DMS153 (cell line): ENCODE data around the gene PAPSS1.
"Not testable (repeated sequence)": the region's sequence is repeated elsewhere in the genome, so short reads cannot be mapped to it uniquely, and the experiment has no call there.

Source experiments
- DNase-seq: peaks from one replicate; lab custom pipeline; 2025; lab: John Stamatoyannopoulos, UW

The PAPSS1 gene

DNA sequence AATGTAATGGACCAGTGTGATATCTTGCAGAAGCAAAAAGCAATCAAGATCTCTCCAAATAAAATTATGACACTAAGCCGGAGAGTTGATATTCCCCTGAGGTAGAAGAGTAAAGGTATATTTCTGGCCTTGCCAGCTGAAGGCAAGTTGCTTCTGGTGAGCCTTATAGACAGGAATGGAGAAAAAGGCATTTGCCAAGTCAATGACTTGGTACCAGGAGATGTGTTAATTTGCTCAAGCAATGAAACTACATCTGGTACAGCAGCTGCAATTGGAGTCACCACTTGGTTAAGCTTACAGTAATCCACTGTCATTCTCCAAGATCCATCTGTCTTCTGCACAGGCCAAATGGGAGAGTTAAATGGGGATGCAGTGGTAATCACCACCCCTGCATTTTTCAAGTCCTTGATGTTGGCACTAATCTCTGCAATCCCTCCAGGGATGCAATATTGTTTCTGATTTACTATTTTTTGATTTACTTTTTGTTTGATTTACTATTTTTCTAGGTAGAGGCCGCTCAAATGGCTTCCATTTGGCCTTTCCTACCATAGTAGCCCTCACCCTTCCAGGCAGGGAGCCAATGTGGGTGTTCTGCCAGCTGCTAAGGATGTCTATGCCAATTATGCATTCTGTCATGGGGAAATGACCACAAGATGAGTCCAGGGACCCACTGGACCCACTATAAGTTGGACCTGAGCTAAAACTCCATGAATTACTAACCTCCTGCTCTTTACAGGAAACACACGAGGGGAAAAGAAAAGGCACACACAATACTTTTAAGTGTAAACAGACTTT lies 6.3 kb upstream of the PAPSS1 start:
- DNase-seq, result not testable (repeated sequence)

DNA sequence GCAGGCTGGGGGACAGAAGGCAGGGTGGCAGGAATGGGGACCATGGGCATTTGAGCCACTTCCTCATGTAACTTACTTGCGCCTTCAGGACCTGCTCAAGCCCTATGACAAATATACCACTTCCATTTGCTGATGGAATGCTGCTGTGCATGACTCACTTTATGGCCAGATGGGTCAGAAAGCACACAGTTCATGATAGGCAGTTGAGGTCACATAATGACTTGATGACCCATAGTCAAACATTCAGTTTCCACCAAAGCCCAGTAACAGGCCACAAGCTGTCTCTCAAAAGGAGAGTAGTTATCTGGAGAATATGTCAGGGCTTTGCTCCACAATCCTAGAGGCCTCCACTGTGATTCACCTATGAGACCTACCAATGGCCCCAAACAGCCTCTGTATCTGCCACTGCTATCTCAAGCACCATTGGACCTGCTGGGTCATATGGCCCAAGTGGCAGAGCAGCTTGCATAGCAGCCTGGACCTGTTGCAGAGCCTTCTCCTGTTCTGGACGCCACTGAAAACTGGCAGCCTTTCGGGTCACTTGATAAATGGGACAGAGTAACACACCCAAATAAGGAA lies 5.3 kb upstream of the PAPSS1 start:
- DNase-seq, result no peak

DNA sequence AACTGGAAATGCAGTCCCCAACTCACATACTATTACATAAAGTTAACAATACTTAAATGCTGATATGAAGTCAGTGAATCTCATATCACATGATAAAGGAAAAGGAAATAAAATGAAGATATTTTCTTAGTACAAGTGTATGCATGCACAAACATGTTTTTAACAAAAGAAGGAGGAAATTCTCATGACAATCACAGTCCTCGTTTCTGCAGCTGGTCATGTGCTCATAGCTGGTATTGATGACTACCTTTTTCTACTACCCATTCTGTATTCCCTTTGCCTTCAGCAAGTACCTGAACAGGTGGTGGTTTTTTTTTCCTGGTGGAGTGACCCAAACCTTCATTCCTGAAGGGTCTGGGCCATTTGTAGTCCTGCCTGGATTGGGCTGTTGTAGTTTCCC lies 3.3 kb upstream of the PAPSS1 start:
- DNase-seq, result not testable (repeated sequence)

DNA sequence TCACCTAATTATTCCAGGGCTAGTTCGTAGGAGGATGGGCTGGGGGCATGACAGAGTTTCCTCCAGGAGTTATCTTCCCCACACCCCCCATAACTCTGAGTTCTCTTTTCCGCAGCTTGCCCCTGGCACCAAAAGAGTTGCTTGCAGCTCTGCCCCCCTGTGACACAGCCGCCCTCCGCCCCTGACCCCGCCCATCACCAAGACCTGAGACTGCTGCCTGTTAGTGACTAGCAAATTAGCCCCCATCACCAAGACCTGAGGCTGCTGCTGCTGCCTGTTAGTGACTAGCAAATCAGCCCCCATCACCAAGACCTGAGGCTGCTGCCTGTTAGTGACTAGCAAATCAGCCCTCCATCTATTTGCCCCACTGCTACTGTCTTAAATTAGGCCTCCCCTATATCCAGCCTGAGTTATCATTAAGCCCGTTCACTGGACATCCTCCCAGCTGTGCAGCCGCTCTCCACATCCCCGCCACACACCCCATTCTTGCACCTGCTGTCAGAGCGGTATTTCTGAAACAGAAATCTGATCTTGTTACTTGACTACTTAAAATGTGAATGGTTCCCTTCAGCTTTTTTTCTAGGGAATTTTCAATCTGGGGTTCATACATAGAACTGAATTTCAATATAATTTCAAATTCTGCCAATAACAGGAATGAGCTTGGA lies 1.5 kb upstream of the PAPSS1 start:
- DNase-seq, result no peak

DNA sequence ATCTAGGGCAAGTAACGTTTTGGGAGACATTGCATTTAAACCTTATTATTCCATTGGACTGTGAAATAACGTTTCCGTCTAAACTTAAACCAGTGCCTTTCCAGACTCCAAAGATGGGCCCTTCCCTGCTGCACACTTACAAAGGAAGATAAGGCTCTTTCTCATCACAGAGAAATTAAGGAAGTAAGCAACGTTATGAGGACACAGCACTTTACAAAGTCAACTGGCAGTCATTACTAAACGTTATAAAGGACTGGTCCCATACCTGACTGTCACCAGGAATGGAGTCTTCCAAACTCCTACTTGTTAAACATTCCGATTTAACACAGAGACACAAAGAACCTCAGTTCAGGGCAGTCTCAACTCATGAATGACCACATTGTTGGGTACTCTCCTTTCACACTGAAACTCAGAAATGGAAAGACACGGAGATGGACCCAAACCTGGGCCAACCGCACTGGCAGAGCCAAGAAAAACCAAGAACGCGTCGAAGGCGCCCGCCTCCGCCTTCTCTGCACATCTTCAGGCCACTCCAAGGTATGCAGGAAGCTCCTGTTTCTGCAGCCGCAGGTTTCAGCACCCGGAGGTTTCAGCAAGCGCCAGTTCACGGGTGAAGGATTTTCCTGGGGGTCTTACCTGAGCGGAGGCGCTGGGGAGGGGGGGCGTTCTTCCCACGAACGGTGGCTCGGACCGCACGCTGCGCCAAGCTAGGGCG lies 670 bp downstream of the PAPSS1 start:
- DNase-seq, result no peak

DNA sequence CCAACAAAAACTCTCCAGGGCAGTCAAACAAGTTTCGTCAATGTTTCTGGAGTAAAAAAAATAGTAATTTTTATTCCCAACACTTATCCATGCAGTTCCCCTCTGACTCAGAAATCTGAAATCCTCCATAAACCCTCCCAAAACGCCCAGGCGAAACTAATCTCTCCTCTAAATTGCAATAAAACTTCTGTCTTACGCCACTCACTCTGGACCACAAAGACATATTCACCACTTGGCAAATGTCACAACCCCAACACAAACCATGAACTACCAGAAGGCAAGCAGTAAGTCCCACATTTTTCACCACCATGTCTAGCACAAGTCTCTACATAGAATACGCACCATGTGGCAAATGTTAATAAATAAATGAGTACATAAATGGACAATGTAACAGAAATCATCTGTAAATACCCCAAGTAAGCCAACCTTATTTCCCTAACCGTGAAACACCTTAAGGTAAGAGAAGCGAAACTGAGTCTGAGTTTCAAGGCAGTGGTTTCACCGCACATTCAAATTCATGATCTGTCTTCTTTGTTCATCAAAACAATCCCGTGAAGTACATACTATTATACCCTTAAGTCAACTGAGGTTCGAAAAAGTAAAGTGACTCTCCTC lies 1.6 kb downstream of the PAPSS1 start:
- no peak for DNase-seq

DNA sequence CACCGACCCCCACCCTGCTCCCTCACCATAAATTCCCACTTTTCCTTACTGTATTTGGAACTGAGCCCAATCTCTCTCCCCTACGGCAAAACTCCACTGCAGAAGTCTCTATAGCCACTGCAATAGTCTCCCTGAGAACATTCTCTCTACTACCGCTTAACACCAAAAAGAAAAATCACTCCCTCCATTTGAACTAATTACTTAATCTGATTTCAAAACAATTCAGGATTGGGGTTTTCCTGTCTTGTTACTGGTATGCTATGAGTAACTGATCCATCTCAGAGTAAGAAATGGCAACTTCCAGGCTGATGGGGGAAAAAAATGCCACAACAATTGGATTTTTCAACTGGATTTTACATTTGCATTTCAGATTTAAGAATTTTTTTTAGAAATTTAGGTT lies 5.8 kb downstream of the PAPSS1 start:
- DNase-seq, result no peak

DNA sequence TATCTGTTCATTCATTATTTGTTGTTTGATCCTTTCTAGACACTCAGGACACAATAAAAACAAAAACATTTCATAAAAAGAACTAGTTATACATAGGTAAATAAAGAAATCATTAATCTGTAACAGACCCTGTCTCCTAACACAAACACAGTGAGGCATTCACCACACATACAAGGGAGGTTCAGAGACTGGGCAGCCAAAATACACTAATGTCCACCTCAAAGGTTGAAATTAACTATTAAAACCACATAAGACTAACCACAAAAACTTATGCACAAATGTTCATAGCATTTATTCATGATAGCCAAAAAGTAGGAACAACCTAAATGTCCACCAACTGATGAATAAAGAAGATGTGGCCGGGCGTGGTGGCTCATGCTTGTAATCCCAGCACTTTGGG lies 7.8 kb downstream of the PAPSS1 start:
- DNase-seq, result no peak

DNA sequence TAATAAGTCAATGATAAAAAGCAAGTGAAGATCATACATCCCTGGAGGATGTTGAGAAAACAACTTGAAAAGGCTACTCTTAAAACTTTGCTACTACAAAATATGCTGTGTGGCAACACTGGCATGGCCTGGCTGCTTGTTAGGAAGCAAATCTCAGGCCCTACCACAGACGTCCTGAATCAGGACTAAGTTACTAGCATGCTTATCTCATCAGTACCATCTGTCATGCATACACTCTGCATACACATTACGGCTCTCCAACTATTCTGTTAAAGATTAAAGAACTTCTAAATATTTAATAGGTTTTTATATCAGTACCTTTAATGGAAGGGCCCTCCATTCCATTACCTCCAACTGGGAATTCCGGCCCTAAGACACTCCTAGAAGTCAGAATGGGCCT lies 8.2 kb downstream of the PAPSS1 start:
- no peak for DNase-seq

DNA sequence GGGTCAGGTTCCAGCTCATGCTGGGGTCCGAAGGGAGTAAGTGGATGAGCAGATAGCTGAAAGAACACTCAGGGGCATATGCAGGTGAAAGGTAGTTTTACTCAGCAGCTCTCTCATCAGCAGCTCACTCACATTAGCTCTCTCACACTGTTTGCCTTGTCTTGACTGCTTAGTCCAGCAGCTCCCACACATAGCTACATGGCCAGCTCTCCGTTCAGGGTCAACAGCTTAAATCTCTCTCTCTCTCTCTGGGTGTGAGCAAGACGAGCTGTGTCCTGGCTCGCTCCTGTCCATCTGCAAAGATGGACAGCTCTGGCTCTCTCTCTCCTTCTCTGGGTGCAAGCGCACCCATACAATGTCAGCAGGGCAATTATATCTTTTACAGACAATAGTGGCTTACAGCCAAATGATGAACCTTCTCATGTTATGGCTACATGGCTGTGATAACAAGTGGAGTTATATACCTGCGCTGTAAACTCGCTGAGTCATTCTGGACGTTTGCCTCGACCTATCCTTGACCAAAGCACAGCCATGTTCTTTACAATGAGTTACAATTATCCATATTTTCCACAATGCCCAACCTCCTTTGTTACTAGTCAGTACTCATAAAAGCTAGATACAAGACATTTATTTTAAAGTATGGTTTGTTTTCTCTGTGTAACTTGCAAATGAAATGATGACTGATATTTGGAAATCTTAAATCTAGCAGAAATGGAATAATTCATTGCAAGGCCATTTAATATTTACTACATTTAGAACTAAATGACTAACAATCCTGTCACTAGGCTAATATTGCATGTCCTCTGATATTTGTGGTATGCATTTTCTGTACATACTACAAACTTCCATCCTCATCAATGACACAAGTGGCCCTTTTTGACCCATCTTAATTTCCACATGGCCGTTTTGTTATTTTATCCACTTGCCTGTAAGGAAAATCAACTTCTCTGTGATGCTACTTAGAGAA lies 9.3 kb downstream of the PAPSS1 start:
- no peak for DNase-seq

DNA sequence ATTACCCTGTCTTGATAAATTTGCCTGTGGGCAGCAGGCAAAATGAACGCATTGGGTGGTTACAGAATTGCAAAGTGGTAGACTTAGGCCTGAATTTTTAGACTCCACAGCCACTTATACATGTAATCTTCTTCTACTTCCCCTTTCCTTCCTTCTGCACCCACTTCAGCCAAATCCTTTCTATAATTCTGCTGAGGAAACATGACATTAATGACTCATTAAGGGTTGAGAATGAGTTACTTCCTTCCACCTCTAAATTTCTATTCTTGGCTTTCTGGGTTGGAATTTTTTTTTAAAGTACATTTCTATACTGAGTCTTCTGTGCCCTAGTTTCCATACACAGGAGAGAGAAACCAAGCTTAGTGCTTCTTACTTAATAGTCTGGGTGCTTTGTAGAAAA lies 10.1 kb downstream of the PAPSS1 start:
- DNase-seq, result no peak

DNA sequence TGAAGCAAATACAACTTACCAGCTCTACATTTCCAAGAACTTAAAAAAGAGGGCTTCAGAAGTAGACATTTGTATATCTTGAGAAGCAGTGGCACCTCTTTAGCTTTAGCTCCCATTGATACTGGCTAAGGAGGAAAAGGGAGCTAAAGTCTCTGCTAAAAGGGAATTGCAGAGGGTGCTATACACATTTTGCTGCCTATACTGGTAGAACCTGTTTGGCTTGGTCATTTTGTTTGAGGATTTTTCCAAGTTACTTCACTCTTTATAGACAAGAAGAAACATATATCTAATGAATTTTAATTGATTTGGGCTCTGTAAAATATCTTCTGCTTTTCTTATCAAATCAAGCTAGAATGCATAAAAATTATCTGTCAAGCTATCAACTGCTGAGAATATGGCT lies 11.8 kb downstream of the PAPSS1 start:
- DNase-seq, result no peak

DNA sequence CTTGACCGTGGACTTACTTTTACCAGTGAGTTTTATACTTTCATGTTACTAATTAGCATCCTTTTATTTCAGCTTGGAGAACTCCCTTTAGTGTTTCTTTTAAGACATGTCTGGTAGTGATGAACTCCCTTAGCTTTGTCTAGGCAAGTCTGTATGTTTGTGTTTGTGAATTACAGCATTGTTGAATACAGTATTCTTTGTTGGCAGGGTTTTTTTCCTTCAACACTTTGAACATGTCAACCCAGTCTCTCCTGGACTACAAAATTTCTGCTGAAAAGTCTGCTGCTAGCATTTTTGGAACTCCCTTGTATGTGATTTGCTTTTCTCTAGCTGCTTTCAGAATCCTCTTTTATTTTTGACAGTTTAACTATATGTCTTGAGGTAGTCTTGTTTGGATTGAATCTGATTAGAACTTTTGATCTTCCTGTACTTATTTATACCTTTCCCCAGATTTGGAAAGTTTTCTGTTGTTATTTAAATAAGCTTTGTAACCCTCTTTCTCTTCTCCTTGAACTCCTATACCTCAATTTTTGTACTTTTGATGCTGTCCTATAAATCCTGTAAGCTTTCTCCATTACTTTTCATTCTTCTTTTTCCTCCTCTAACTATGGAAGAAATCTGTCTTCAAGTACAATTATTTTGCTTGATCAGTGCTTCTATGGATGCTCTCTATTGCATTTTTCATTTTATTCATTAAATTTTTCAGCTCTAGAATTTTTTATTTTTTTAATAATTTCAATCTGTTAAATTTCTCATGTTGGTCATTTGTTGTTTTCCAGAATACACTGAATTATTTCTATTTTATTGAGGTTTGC lies 14.1 kb downstream of the PAPSS1 start:
- DNase-seq, result no peak

DNA sequence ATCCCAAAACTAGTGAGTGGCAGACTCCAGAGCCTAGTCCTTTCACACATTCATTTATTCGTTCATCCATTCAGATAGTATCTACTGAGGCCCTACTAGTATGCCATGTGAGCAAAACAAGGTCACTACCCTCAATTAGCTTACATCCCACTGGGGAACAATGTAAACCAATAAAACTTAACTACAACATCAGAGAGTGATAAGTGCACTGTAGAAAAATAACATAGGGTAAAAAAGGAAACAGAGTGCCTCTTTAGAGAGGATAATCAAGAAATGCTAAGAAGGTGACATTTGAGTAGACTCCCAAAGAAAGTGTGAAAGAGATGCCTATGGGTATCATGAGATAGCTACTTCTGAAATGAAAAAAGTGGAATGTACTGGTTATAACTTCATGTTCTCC lies 18.5 kb downstream of the PAPSS1 start:
- no peak for DNase-seq

DNA sequence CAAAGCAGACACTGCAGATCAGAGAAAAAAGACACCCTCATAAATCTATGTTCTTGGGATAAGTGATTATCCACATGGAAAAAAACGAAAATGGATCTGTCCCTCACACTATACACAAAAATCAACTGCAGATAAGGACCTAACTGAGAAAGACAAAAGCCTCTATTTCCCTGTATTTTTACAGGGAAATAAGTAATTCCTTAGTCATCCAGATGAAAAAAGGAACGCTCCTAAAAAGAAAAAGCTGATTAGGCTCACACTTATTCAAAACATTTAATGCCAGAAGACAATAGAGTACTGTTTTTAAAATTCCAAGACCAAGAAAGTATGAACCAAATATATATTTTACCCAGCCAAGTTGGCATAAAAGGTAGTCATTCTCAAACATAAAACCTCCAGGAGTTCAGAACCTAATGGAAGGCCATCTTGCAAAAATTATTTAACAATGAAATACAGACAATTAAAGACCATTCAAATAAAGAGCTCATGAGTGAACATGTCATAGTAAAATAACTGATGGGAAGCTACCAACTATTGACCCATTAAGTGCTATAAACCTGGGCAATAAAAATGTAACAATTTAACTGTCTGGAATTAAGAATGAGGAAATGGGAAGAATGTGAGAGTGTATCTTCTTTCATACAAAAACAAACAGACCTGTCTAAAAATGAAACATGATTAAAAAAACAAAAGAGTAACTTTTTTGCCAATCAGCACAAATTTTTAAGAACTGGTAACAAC lies 20.4 kb downstream of the PAPSS1 start:
- DNase-seq, result no peak

DNA sequence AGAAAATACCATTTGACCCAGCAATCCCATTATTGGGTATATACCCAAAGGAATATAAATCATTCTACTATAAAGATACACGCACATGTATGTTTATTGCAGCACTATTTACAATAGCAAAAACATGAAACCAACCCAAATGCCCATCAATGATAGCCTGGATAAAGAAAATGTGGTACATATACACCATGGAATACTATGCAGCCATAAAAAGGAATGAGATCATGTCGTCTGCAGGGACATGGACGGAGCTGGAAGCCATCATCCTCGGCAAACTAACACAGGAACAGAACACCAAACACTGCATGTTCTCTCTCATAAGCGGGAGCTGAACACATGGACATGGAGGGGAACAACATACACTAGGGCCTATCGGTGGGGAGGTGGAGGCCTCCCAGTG lies 23.8 kb downstream of the PAPSS1 start:
- not testable (repeated sequence) for DNase-seq

DNA sequence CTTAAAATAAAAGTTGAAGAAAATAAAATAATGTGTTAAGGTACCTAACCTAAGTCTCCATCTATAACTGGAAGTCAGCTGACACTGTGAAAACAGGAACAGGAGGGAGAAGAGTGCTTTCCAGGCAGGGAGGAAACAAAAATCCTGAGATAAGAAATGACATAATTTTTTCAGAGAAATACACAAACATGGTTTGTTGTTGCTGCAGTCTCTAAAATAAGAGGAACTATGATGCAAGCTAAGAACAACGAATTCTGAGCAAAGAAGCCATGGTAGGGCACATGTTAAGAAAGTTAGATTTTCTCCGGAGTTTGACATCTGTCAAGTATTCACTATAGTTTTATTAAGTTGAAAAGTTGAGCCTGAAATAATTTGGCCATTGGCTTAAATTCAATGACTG lies 26.9 kb downstream of the PAPSS1 start:
- DNase-seq, result no peak

DNA sequence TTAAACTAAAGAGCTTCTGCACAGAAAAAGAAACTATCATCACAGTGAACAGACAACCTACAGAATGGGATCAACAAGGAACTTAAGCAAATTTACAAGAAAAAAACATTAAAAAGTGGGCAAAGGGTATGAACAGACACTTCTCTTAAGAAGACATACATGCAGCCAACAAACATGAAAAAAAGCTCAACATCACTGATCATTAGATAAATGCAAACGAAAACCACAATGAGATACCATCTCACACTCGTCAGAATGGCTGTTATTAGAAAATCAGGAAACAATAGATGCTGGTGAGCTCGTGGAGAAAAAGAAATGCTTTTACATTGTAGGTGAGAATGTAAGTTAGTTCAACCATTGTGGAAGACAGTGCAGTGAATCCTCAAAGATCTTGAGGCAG lies 27.8 kb downstream of the PAPSS1 start:
- no peak for DNase-seq

DNA sequence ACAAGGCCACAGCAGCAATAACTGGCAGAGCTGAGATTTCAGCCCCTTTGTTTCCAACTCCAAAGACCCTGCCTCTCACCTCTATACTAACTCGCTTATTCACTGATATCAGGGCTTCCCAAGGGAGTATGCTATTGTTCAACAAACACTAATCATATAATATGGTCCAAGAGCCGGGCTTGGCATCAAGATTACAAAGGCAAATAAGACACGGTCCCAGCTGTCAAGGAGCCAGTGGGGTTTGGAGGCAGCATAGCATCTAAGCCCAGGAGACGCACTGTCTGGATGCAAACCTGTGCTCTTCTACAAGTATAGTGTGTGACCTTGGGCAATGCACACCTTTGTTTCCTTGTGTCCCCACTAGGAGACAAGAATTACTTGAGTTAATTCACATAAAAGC lies 28.7 kb downstream of the PAPSS1 start:
- no peak for DNase-seq
